ENCODE data around the gene ANTXR1. TPM values are rescaled to one million over a fixed set of nuclear protein-coding genes. Genes with fewer than 3 reads are reported as not detected.

Gene ANTXR1
- total and polyA plus RNA-seq, 2 experiments from 2014 or later: 29.1 to 34.7 TPM

GRCh38 chr2:69213782-69214181 is 200.8 kb downstream of the ANTXR1 start:
- 92% methylated on average over 4 of the region's 4 CpGs for WGBS (ENCODE audit: low lambda C conversion rate, missing lambda C conversion rate)
- Histone ChIP-seq H3K27me3 (no peaks in the 10 kb centered on the region), H4K20me1 (ENCODE audit: insufficient read depth, poor library complexity, severe bottlenecking) (no peaks in the 10 kb centered on the region), H3K36me3 (replicated peaks; ENCODE audit: insufficient read depth, low read depth) (no peaks in the 10 kb centered on the region), H3K9me2 (replicated peaks; ENCODE audit: insufficient read depth) (no peaks in the 10 kb centered on the region), H3K9me3 (ENCODE audit: low read depth) (no peaks in the 10 kb centered on the region), H3K79me2 (no peaks in the 10 kb centered on the region), H3K4me1 (ENCODE audit: insufficient read depth) (no peaks in the 10 kb centered on the region), H2AFZ (no peak overlapping the region), H3K4me2 (no peak overlapping the region), H3K27ac (peak overlapping the region; percentile 58), H3K4me3 (no peak overlapping the region)
- TF ChIP-seq EZH2phosphoT487 (IDR thresholded peaks at IDR 0.05; ENCODE audit: low read depth, severe bottlenecking, unreplicated experiment): no peak
- TF ChIP-seq CTCF (IDR thresholded peaks at IDR 0.05; ENCODE audit: poor library complexity): no peak
- no peak for TF ChIP-seq EZH2 (IDR thresholded peaks at IDR 0.05; ENCODE audit: borderline replicate concordance)
- no peak for DNase-seq (ENCODE audit: low spot score)

- H3K9me2 ChIP-seq (replicated peaks; ENCODE audit: insufficient read depth): no peaks in the 10 kb centered on the region
- no peaks in the 10 kb centered on the region for H3K4me1 ChIP-seq (ENCODE audit: insufficient read depth)
- H4K20me1 ChIP-seq (ENCODE audit: insufficient read depth, poor library complexity, severe bottlenecking): no peaks in the 10 kb centered on the region
- H2AFZ ChIP-seq: no peak overlapping the region
- H3K27ac ChIP-seq: peak overlapping the region; percentile 58
- 82% methylated on average over 5 of the region's 5 CpGs for WGBS (ENCODE audit: low lambda C conversion rate, missing lambda C conversion rate)
- no peaks in the 10 kb centered on the region for H3K79me2 ChIP-seq
- no peak overlapping the region for H3K4me2 ChIP-seq
- no peak overlapping the region for H3K4me3 ChIP-seq
- H3K9me3 ChIP-seq (ENCODE audit: low read depth): no peaks in the 10 kb centered on the region
- H3K27me3 ChIP-seq: no peaks in the 10 kb centered on the region
- TF ChIP-seq CTCF (IDR thresholded peaks at IDR 0.05; ENCODE audit: poor library complexity): no peak
- DNase-seq (ENCODE audit: low spot score): peak; percentile 31
- H3K36me3 ChIP-seq (replicated peaks; ENCODE audit: insufficient read depth, low read depth): no peaks in the 10 kb centered on the region
Observed at GRCh38 chr2:69214898-69215297, 201.9 kb downstream of the ANTXR1 start.

GRCh38 chr2:69216535-69217332 is 203.8 kb downstream of the ANTXR1 start:
- Histone ChIP-seq H3K4me2 (no peak overlapping the region), H3K4me1 (ENCODE audit: insufficient read depth) (no peaks in the 10 kb centered on the region), H3K27me3 (no peaks in the 10 kb centered on the region), H3K4me3 (no peak overlapping the region), H3K9me2 (replicated peaks; ENCODE audit: insufficient read depth) (no peaks in the 10 kb centered on the region), H4K20me1 (ENCODE audit: insufficient read depth, poor library complexity, severe bottlenecking) (no peaks in the 10 kb centered on the region), H3K36me3 (replicated peaks; ENCODE audit: insufficient read depth, low read depth) (no peaks in the 10 kb centered on the region), H3K27ac (peak overlapping the region; percentile 31), H2AFZ (no peak overlapping the region), H3K79me2 (no peaks in the 10 kb centered on the region), H3K9me3 (ENCODE audit: low read depth) (no peaks in the 10 kb centered on the region)
- no peak for TF ChIP-seq EZH2phosphoT487 (IDR thresholded peaks at IDR 0.05; ENCODE audit: low read depth, severe bottlenecking, unreplicated experiment)
- TF ChIP-seq CTCF (IDR thresholded peaks at IDR 0.05; ENCODE audit: poor library complexity): no peak
- no peak for TF ChIP-seq EZH2 (IDR thresholded peaks at IDR 0.05; ENCODE audit: borderline replicate concordance)
- 51% methylated on average over 4 of the region's 4 CpGs for WGBS (ENCODE audit: low lambda C conversion rate, missing lambda C conversion rate)
- DNase-seq (ENCODE audit: low spot score): no peak

All from hepatocyte (in vitro differentiated cells).